ENCODE measurements around the gene NEUROD4. TPM values are rescaled to one million over a fixed set of nuclear protein-coding genes. Genes with fewer than 3 reads are reported as not detected.
A peak's percentile ranks its signal among the peaks of the same experiment; 100 is the strongest.

The NEUROD4 gene
- total RNA-seq, 1 donor from 2014 or later = 1.6 TPM

GRCh38 chr12:55073043-55074022 lies 53.6 kb downstream of the NEUROD4 start:
- Mint-ChIP-seq H3K4me1 (ENCODE audit: unreplicated experiment) (no peaks in the 10 kb centered on the region), H3K9me3 (no peaks in the 10 kb centered on the region), H3K36me3 (no peaks in the 10 kb centered on the region), H3K4me3 (no peak overlapping the region), H3K27me3 (peaks cover 17% of the 10 kb centered on the region), H3K27ac (no peak overlapping the region)
- DNase-seq (ENCODE audit: extremely low spot score, unreplicated experiment) = no peak
- TF ChIP-seq, protein P1, sequence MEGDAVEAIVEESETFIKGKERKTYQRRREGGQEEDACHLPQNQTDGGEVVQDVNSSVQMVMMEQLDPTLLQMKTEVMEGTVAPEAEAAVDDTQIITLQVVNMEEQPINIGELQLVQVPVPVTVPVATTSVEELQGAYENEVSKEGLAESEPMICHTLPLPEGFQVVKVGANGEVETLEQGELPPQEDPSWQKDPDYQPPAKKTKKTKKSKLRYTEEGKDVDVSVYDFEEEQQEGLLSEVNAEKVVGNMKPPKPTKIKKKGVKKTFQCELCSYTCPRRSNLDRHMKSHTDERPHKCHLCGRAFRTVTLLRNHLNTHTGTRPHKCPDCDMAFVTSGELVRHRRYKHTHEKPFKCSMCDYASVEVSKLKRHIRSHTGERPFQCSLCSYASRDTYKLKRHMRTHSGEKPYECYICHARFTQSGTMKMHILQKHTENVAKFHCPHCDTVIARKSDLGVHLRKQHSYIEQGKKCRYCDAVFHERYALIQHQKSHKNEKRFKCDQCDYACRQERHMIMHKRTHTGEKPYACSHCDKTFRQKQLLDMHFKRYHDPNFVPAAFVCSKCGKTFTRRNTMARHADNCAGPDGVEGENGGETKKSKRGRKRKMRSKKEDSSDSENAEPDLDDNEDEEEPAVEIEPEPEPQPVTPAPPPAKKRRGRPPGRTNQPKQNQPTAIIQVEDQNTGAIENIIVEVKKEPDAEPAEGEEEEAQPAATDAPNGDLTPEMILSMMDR (conservative IDR thresholded peaks at IDR 0.05) = peak; percentile 95

- peaks cover 20% of the 10 kb centered on the region for H3K27me3 Mint-ChIP-seq
- H3K4me1 Mint-ChIP-seq (ENCODE audit: unreplicated experiment) = no peaks in the 10 kb centered on the region
- no peak overlapping the region for H3K27ac Mint-ChIP-seq
- no peaks in the 10 kb centered on the region for H3K9me3 Mint-ChIP-seq
- no peaks in the 10 kb centered on the region for H3K36me3 Mint-ChIP-seq
- no peak overlapping the region for H3K4me3 Mint-ChIP-seq
- DNase-seq (ENCODE audit: extremely low spot score, unreplicated experiment) = no peak
- TF ChIP-seq, protein P1 (conservative IDR thresholded peaks at IDR 0.05) = no peak
Measured at GRCh38 chr12:55074806-55075205, 55.0 kb downstream of the NEUROD4 start.

Other genes with a start within 250 kb of the NEUROD4 start
- gene MUCL1, start 165.5 kb upstream of the NEUROD4 start, total RNA-seq (ENCODE audit: low replicate concordance) = not detected in 2 replicates
- not detected in 2 replicates for gene TESPA1, start 35.2 kb upstream of the NEUROD4 start, total RNA-seq (ENCODE audit: low replicate concordance)
- gene OR9K2, start 106.4 kb downstream of the NEUROD4 start, total RNA-seq (ENCODE audit: low replicate concordance) = not detected in 2 replicates
- not detected in 2 replicates for gene OR10A7, start 201.1 kb downstream of the NEUROD4 start, total RNA-seq (ENCODE audit: low replicate concordance)
- not detected in 2 replicates for gene OR6C74, start 224.6 kb downstream of the NEUROD4 start, total RNA-seq (ENCODE audit: low replicate concordance)